ENCODE results near the gene LSS.

Gene LSS

GRCh38 chr21:46191257-46191685 is 37.3 kb downstream of the LSS start:
- Histone ChIP-seq H4K91ac (ENCODE audit: low read depth, low read length, poor library complexity) (no peak overlapping the region), H2AK5ac (ENCODE audit: low read depth, low read length) (no peak overlapping the region), H3K4me3 (ENCODE audit: low read length in 2 of 2) (no peak overlapping the region), H2BK12ac (ENCODE audit: low read length) (no peak overlapping the region), H3K4ac (ENCODE audit: low read length) (no peak overlapping the region), H3K36me3 (replicated peaks in 1 of 2; ENCODE audit: control insufficient read depth in 2 of 2, insufficient read depth in 2 of 2, low read length in 2 of 2) (peaks cover 55 to 75% of the 10 kb centered on the region in 2 donors), H2BK120ac (ENCODE audit: low read depth, low read length) (no peak overlapping the region), H4K8ac (ENCODE audit: low read depth, low read length) (no peak overlapping the region), H3K27ac (replicated peaks; ENCODE audit: low read length) (no peak overlapping the region), H3K18ac (ENCODE audit: low read length) (peak overlapping the region; percentile 48), H3K9ac (ENCODE audit: low read depth, low read length, poor library complexity) (no peak overlapping the region), H3K4me2 (ENCODE audit: insufficient read depth, low read length, poor library complexity, severe bottlenecking) (no peak overlapping the region), H3K14ac (ENCODE audit: low read length) (no peak overlapping the region), H3K9me3 (replicated peaks in 1 of 2; ENCODE audit: control insufficient read depth in 2 of 2, insufficient read depth in 1 of 2, low read depth in 1 of 2, low read length in 2 of 2) (peaks cover 0 to 3% of the 10 kb centered on the region in 2 donors), H3K79me1 (ENCODE audit: low read depth, low read length) (peaks cover 9% of the 10 kb centered on the region), H2BK5ac (ENCODE audit: low read length) (no peak overlapping the region), H3K27me3 (ENCODE audit: control insufficient read depth in 3 of 3, insufficient read depth in 3 of 3, low read depth in 1 of 3, low read length in 3 of 3) (no peaks in the 10 kb centered on the region), H2AFZ (ENCODE audit: low read length) (no peak overlapping the region), H3K4me1 (ENCODE audit: control insufficient read depth in 2 of 2, insufficient read depth in 1 of 2, low read depth in 1 of 2, low read length in 2 of 2) (peaks cover 25 to 38% of the 10 kb centered on the region in 2 donors), H2BK15ac (ENCODE audit: low read length) (no peak overlapping the region), H3K23ac (ENCODE audit: low read depth, low read length, poor library complexity) (no peak overlapping the region)
- no CpG with 5 or more reads among the region's 4 CpGs for WGBS, 2 donors (ENCODE audit: extremely low coverage in 2 of 2, insufficient read length in 2 of 2, insufficient replicate concordance in 1 of 2)
- no peak for DNase-seq (ENCODE audit: low spot score)

GRCh38 chr21:46190491-46191131 is 38.0 kb downstream of the LSS start:
- Histone ChIP-seq H3K36me3 (replicated peaks in 1 of 2; ENCODE audit: control insufficient read depth in 2 of 2, insufficient read depth in 2 of 2, low read length in 2 of 2) (peaks cover 50 to 69% of the 10 kb centered on the region in 2 donors), H2BK5ac (ENCODE audit: low read length) (no peak overlapping the region), H2AFZ (ENCODE audit: low read length) (no peak overlapping the region), H3K18ac (ENCODE audit: low read length) (no peak overlapping the region), H3K4ac (ENCODE audit: low read length) (no peak overlapping the region), H3K4me1 (ENCODE audit: control insufficient read depth in 2 of 2, insufficient read depth in 1 of 2, low read depth in 1 of 2, low read length in 2 of 2) (peaks cover 25 to 38% of the 10 kb centered on the region in 2 donors), H2AK5ac (ENCODE audit: low read depth, low read length) (no peak overlapping the region), H3K4me2 (ENCODE audit: insufficient read depth, low read length, poor library complexity, severe bottlenecking) (no peak overlapping the region), H4K91ac (ENCODE audit: low read depth, low read length, poor library complexity) (no peak overlapping the region), H3K14ac (ENCODE audit: low read length) (no peak overlapping the region), H3K9ac (ENCODE audit: low read depth, low read length, poor library complexity) (no peak overlapping the region), H2BK12ac (ENCODE audit: low read length) (no peak overlapping the region), H3K4me3 (ENCODE audit: low read length in 2 of 2) (no peak overlapping the region), H4K8ac (ENCODE audit: low read depth, low read length) (no peak overlapping the region), H2BK15ac (ENCODE audit: low read length) (peak overlapping the region; percentile 8), H3K27ac (replicated peaks; ENCODE audit: low read length) (no peak overlapping the region), H3K27me3 (ENCODE audit: control insufficient read depth in 3 of 3, insufficient read depth in 3 of 3, low read depth in 1 of 3, low read length in 3 of 3) (no peaks in the 10 kb centered on the region), H2BK120ac (ENCODE audit: low read depth, low read length) (no peak overlapping the region), H3K23ac (ENCODE audit: low read depth, low read length, poor library complexity) (peak overlapping the region; percentile 13), H3K79me1 (ENCODE audit: low read depth, low read length) (peaks cover 9% of the 10 kb centered on the region), H3K9me3 (replicated peaks in 1 of 2; ENCODE audit: control insufficient read depth in 2 of 2, insufficient read depth in 1 of 2, low read depth in 1 of 2, low read length in 2 of 2) (peaks cover 0 to 3% of the 10 kb centered on the region in 2 donors)
- DNase-seq (ENCODE audit: low spot score) = no peak
- WGBS, 2 donors (ENCODE audit: extremely low coverage in 2 of 2, insufficient read length in 2 of 2, insufficient replicate concordance in 1 of 2) = no CpG with 5 or more reads among the region's 15 CpGs

DNA sequence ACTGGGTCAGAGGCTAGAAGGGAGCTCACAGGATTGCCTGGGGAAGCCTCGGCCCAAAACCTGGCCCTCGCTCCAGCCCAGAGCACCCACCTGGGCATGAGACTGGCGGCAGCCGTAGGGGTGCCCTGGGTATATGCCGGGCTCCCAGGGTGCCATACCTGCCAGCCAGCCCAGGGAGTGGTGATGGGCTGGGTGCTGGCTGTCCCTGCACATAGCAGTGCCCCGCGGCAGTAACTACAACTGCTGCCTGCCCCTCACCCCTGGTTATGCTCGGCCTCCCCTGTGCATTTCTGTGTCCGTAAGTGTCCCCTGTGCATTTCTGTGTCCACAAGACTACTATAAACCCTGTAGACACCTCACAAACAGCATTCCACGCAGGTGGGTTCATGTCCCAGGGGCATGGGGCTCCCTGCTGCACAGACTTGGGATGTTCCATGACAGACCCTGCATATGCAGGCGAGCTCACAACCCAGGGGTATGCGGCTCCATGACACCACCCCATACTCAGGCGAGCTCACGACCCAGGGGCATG is 38.5 kb downstream of the LSS start:
- H3K9me3 ChIP-seq (replicated peaks in 1 of 2; ENCODE audit: control insufficient read depth in 2 of 2, insufficient read depth in 1 of 2, low read depth in 1 of 2, low read length in 2 of 2) = peaks cover 0 to 3% of the 10 kb centered on the region in 2 donors
- H4K91ac ChIP-seq (ENCODE audit: low read depth, low read length, poor library complexity) = no peak overlapping the region
- H4K8ac ChIP-seq (ENCODE audit: low read depth, low read length) = no peak overlapping the region
- H2BK12ac ChIP-seq (ENCODE audit: low read length) = no peak overlapping the region
- no peak overlapping the region for H3K18ac ChIP-seq (ENCODE audit: low read length)
- no peak overlapping the region for H2BK5ac ChIP-seq (ENCODE audit: low read length)
- DNase-seq (ENCODE audit: low spot score) = no peak
- peaks cover 25 to 42% of the 10 kb centered on the region in 2 donors for H3K4me1 ChIP-seq (ENCODE audit: control insufficient read depth in 2 of 2, insufficient read depth in 1 of 2, low read depth in 1 of 2, low read length in 2 of 2)
- H2BK120ac ChIP-seq (ENCODE audit: low read depth, low read length) = no peak overlapping the region
- no peak overlapping the region for H3K27ac ChIP-seq (replicated peaks; ENCODE audit: low read length)
- peak overlapping the region; percentile 3 for H3K9ac ChIP-seq (ENCODE audit: low read depth, low read length, poor library complexity)
- H3K23ac ChIP-seq (ENCODE audit: low read depth, low read length, poor library complexity) = peak overlapping the region; percentile 6
- WGBS, 2 donors (ENCODE audit: extremely low coverage in 2 of 2, insufficient read length in 2 of 2, insufficient replicate concordance in 1 of 2) = no CpG with 5 or more reads among the region's 14 CpGs
- H3K4ac ChIP-seq (ENCODE audit: low read length) = no peak overlapping the region
- no peak overlapping the region for H2BK15ac ChIP-seq (ENCODE audit: low read length)
- H3K4me2 ChIP-seq (ENCODE audit: insufficient read depth, low read length, poor library complexity, severe bottlenecking) = no peak overlapping the region
- peaks cover 6% of the 10 kb centered on the region for H3K79me1 ChIP-seq (ENCODE audit: low read depth, low read length)
- peaks cover 45 to 63% of the 10 kb centered on the region in 2 donors for H3K36me3 ChIP-seq (replicated peaks in 1 of 2; ENCODE audit: control insufficient read depth in 2 of 2, insufficient read depth in 2 of 2, low read length in 2 of 2)
- no peak overlapping the region for H3K14ac ChIP-seq (ENCODE audit: low read length)
- H2AK5ac ChIP-seq (ENCODE audit: low read depth, low read length) = no peak overlapping the region
- no peaks in the 10 kb centered on the region for H3K27me3 ChIP-seq (ENCODE audit: control insufficient read depth in 3 of 3, insufficient read depth in 3 of 3, low read depth in 1 of 3, low read length in 3 of 3)
- no peak overlapping the region for H2AFZ ChIP-seq (ENCODE audit: low read length)
- H3K4me3 ChIP-seq (ENCODE audit: low read length in 2 of 2) = no peak overlapping the region

DNA sequence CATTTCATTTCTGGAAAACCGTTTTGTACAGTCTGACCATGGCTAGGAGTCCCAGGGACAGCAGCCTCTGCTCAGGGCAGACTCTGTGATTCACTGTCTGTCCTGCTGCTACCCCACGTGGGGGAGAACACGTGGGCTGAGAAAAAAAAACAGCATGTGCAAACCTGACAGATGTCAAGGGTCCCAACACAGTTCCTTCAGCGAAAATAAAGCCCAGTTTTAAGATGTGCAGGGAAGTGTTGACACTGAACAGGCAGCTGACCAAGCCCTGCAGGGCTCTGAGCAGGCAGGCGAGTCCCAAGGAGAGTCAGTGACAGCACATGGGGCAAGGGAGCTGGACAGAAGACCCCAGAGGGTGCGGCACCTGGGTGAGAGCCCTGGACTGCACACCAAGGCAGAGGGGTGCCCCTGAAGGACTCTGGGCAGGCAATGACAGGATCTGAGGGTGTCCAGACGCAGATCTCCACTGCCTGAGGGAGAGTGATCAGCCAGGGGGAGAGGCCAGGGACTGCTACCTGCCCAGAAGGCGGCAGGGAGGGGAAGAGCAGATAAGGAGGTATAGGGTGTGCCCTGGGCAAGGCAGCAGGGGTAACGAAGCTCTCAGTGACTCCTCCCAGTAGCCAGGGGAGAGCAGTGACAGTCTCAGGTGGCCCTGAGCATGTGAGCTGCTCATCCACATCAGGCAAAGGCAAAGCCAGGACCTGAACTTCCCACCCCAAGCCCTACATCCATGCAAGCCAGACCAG is 39.2 kb downstream of the LSS start:
- Histone ChIP-seq H4K8ac (ENCODE audit: low read depth, low read length) (no peak overlapping the region), H3K36me3 (replicated peaks in 1 of 2; ENCODE audit: control insufficient read depth in 2 of 2, insufficient read depth in 2 of 2, low read length in 2 of 2) (peaks cover 39 to 56% of the 10 kb centered on the region in 2 donors), H2BK15ac (ENCODE audit: low read length) (peak overlapping the region; percentile 5), H2AFZ (ENCODE audit: low read length) (no peak overlapping the region), H3K27ac (replicated peaks; ENCODE audit: low read length) (peak overlapping the region; percentile 35), H3K4ac (ENCODE audit: low read length) (no peak overlapping the region), H3K9me3 (replicated peaks in 1 of 2; ENCODE audit: control insufficient read depth in 2 of 2, insufficient read depth in 1 of 2, low read depth in 1 of 2, low read length in 2 of 2) (no peaks in the 10 kb centered on the region), H2AK5ac (ENCODE audit: low read depth, low read length) (no peak overlapping the region), H3K79me1 (ENCODE audit: low read depth, low read length) (peaks cover 3% of the 10 kb centered on the region), H3K27me3 (ENCODE audit: control insufficient read depth in 3 of 3, insufficient read depth in 3 of 3, low read depth in 1 of 3, low read length in 3 of 3) (no peaks in the 10 kb centered on the region), H2BK120ac (ENCODE audit: low read depth, low read length) (no peak overlapping the region), H4K91ac (ENCODE audit: low read depth, low read length, poor library complexity) (no peak overlapping the region), H3K4me1 (ENCODE audit: control insufficient read depth in 2 of 2, insufficient read depth in 1 of 2, low read depth in 1 of 2, low read length in 2 of 2) (peaks cover 27 to 42% of the 10 kb centered on the region in 2 donors), H3K14ac (ENCODE audit: low read length) (no peak overlapping the region), H3K9ac (ENCODE audit: low read depth, low read length, poor library complexity) (no peak overlapping the region), H3K18ac (ENCODE audit: low read length) (peak overlapping the region; percentile 18), H3K4me2 (ENCODE audit: insufficient read depth, low read length, poor library complexity, severe bottlenecking) (no peak overlapping the region), H3K23ac (ENCODE audit: low read depth, low read length, poor library complexity) (peak overlapping the region; percentile 6), H2BK12ac (ENCODE audit: low read length) (no peak overlapping the region), H2BK5ac (ENCODE audit: low read length) (no peak overlapping the region), H3K4me3 (ENCODE audit: low read length in 2 of 2) (no peak overlapping the region)
- no peak for DNase-seq (ENCODE audit: low spot score)
- no CpG with 5 or more reads among the region's 9 CpGs for WGBS, 2 donors (ENCODE audit: extremely low coverage in 2 of 2, insufficient read length in 2 of 2, insufficient replicate concordance in 1 of 2)
